Measurements from ENCODE around the gene TENT4B.
"Not testable (repeated sequence)": the region's sequence is repeated elsewhere in the genome, so short reads cannot be mapped to it uniquely, and the experiment has no call there.

The TENT4B gene

GRCh38 chr16:50238868-50239301, 85.8 kb downstream of the TENT4B start:
- no peak for DNase-seq

GRCh38 chr16:50243024-50243423, 89.9 kb downstream of the TENT4B start:
- not testable (repeated sequence) for DNase-seq

GRCh38 chr16:50244140-50244503, 91.0 kb downstream of the TENT4B start:
- DNase-seq, result no peak

- DNase-seq, result no peak
These were observed 91.7 kb downstream of the TENT4B start for GRCh38 chr16:50244504-50245416.

GRCh38 chr16:50245417-50246298, 92.6 kb downstream of the TENT4B start:
- DNase-seq, result peak in 1 of 2 experiments; percentile 23

GRCh38 chr16:50246299-50247122, 93.4 kb downstream of the TENT4B start:
- peak; percentile 17 to 20 for DNase-seq

GRCh38 chr16:50247123-50247905, 94.2 kb downstream of the TENT4B start:
- no peak for DNase-seq

GRCh38 chr16:50247906-50248608, 95.0 kb downstream of the TENT4B start:
- no peak for DNase-seq

GRCh38 chr16:50248845-50249244, 95.7 kb downstream of the TENT4B start:
- DNase-seq, result no peak

GRCh38 chr16:50251375-50252081, 98.4 kb downstream of the TENT4B start:
- DNase-seq, result no peak

- DNase-seq, result no peak
These were observed 99.0 kb downstream of the TENT4B start for GRCh38 chr16:50252082-50252611.

- DNase-seq, result no peak
These were observed 99.9 kb downstream of the TENT4B start for GRCh38 chr16:50252874-50253513.

- DNase-seq, result no peak
These were observed 100.4 kb downstream of the TENT4B start for GRCh38 chr16:50253514-50253910.

GRCh38 chr16:50254072-50254471, 101.0 kb downstream of the TENT4B start:
- DNase-seq, result no peak

- no peak for DNase-seq
These were observed 102.4 kb downstream of the TENT4B start for GRCh38 chr16:50255538-50255937.

GRCh38 chr16:50256604-50257003, 103.5 kb downstream of the TENT4B start:
- no peak for DNase-seq

GRCh38 chr16:50257876-50258275, 104.8 kb downstream of the TENT4B start:
- DNase-seq, result no peak

- DNase-seq, result no peak
These were observed 106.5 kb downstream of the TENT4B start for GRCh38 chr16:50259334-50260205.
